GM10266 (cell line): ENCODE measurements around the gene HACD3.

ENCODE experiments used
- DNase-seq: peaks from one replicate; pipeline ENCODE4 v3.0.0; 2012; ENCODE audit errors: extremely low spot score
- CTCF ChIP-seq: IDR thresholded peaks from 2 replicates; pipeline ENCODE4 v1.5.1; 2012; ENCODE audit warnings: mild to moderate bottlenecking, low read depth; ENCODE audit not compliant: control insufficient read depth, insufficient read depth; ENCODE audit errors: missing control alignments

Gene HACD3

GRCh38 chr15:65621638-65622037, 91.4 kb downstream of the HACD3 start, which contains the start of gene SLC24A1:
SLC24A1 (plus strand) TSS chr15:65621938; CDS start chr15:65624081, 2,143 bp downstream.
- no peak for TF ChIP-seq CTCF
- DNase-seq, result no peak

DNA sequence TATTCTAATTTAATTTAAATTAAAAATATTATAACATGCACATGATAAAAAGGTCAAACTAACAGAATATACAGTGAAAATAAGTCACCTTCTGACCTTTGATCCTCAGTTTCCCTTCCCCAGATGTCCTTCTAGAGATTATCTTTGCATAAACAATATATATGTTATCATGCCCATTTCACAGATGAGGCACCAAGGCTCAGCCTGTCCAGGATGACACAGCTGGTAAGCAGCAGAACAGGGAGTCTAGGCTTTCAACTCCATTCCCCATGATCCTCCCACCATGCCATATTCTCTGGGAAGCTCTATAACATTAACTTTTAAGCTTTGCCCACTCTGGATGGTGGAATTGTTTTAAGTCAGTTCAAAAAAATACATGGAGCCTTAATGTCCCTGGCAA, 92.8 kb downstream of the HACD3 start:
- no peak for DNase-seq
- no peak for TF ChIP-seq CTCF

- no peak for DNase-seq
- no peak for TF ChIP-seq CTCF
These were observed 96.6 kb downstream of the HACD3 start for GRCh38 chr15:65626856-65627255.
